CD4-positive, alpha-beta T cell treated with Interleukin-4 for 1 hour (primary cell): ENCODE measurements around the gene CD9.

Source experiments
- DNase-seq, 2 donors: peaks; one replicate each; pipeline ENCODE4 v3.0.0-alpha.2; 2020 to 2022

CD9 gene

GRCh38 chr12:6277982-6278438 is 77.8 kb downstream of the CD9 start:
- no peak for DNase-seq

- peak; percentile 81 to 83 for DNase-seq
Measured at GRCh38 chr12:6278439-6279255, 78.4 kb downstream of the CD9 start.

- DNase-seq, result no peak
Measured at GRCh38 chr12:6279256-6279628, 79.0 kb downstream of the CD9 start.

GRCh38 chr12:6279631-6280030 is 79.4 kb downstream of the CD9 start:
- no peak for DNase-seq

GRCh38 chr12:6280053-6280469 is 79.9 kb downstream of the CD9 start:
- no peak for DNase-seq

- DNase-seq, result no peak
Measured at GRCh38 chr12:6280672-6281071, 80.5 kb downstream of the CD9 start.

- no peak for DNase-seq
Measured at GRCh38 chr12:6281081-6281809, 81.0 kb downstream of the CD9 start.

- DNase-seq, result no peak
Measured at GRCh38 chr12:6282453-6282840, 82.2 kb downstream of the CD9 start.

- no peak for DNase-seq
Measured at GRCh38 chr12:6284273-6284672, 84.1 kb downstream of the CD9 start.

GRCh38 chr12:6285063-6285477 is 84.9 kb downstream of the CD9 start:
- DNase-seq, result peak; percentile 55 to 65

- no peak for DNase-seq
Measured at GRCh38 chr12:6285532-6286306, 85.5 kb downstream of the CD9 start.
